ENCODE data around the gene SLC12A8. TPM values are rescaled to one million over a fixed set of nuclear protein-coding genes. Genes with fewer than 3 reads are reported as not detected.

The SLC12A8 gene
- total RNA-seq, 1 donor from 2014 or later, result 6.1 TPM

DNA sequence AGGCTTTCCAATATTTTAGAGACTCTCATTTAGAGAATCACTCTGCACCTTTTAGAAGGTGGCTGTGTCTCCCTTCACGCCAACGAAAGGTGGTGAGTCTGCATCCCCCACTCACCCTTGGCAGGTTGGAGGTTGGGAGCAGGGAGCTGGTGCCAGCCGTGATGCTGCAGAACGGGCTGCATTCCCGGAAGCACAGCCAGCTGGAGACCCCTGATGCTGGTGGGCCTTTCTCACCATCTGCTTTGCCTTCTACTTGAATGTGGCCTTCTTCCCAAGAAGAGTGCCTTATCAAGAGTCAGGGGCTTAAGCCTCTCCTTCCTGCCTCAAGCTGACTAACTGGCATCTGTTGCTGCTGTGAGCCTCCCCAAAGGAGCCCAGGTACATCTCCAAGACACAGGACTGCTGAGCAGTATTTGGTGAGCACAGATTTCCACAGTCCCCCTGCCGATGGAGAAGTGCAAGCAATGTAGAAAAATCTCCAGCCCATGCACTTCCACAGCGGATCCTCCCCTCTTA, 139.1 kb downstream of the SLC12A8 start:
- Mint-ChIP-seq H3K4me3 (ENCODE audit: unreplicated experiment) (no peak overlapping the region), H3K27ac (ENCODE audit: unreplicated experiment) (no peak overlapping the region), H3K27me3 (ENCODE audit: low read depth) (no peaks in the 10 kb centered on the region), H3K36me3 (ENCODE audit: low read depth) (no peaks in the 10 kb centered on the region), H3K4me1 (ENCODE audit: low read depth) (peaks cover 12% of the 10 kb centered on the region), H3K9me3 (ENCODE audit: low read depth) (no peaks in the 10 kb centered on the region)
- DNase-seq (ENCODE audit: low spot score), result no peak
- TF ChIP-seq, protein P1, sequence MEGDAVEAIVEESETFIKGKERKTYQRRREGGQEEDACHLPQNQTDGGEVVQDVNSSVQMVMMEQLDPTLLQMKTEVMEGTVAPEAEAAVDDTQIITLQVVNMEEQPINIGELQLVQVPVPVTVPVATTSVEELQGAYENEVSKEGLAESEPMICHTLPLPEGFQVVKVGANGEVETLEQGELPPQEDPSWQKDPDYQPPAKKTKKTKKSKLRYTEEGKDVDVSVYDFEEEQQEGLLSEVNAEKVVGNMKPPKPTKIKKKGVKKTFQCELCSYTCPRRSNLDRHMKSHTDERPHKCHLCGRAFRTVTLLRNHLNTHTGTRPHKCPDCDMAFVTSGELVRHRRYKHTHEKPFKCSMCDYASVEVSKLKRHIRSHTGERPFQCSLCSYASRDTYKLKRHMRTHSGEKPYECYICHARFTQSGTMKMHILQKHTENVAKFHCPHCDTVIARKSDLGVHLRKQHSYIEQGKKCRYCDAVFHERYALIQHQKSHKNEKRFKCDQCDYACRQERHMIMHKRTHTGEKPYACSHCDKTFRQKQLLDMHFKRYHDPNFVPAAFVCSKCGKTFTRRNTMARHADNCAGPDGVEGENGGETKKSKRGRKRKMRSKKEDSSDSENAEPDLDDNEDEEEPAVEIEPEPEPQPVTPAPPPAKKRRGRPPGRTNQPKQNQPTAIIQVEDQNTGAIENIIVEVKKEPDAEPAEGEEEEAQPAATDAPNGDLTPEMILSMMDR (IDR thresholded peaks at IDR 0.05), result no peak

DNA sequence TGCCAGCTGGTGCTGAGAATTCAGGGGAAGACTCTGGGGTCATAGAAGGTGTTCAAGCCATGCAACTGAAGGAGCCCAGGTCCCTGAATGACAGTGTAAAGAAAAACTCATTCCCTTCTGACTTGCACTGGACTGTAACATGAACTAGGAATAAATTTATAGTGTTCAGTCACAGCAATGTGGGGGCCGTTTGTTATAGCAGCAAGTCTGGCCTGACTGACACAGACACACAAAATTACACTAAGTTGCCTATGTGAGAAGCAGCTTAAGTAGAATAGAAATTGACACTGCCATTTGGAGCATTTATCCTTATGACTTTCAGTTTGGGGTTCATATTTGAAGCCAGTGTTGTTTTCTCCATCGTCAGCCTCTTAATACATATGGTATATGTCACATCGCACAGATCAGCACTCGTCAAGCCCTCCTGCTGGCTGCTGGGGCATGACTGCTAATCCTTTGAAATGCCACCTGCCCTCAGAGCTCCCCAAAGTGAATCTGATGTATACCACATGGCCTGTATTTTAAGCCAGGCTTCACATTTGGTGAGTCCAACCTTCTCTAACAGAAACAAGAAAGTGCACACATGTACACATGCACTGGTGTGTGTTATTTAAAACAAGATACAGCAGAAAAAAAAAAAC, 139.7 kb downstream of the SLC12A8 start:
- TF ChIP-seq, protein P1 (IDR thresholded peaks at IDR 0.05), result no peak
- Mint-ChIP-seq H3K4me3 (ENCODE audit: unreplicated experiment) (no peak overlapping the region), H3K27ac (ENCODE audit: unreplicated experiment) (no peak overlapping the region), H3K36me3 (ENCODE audit: low read depth) (no peaks in the 10 kb centered on the region), H3K9me3 (ENCODE audit: low read depth) (no peaks in the 10 kb centered on the region), H3K27me3 (ENCODE audit: low read depth) (no peaks in the 10 kb centered on the region), H3K4me1 (ENCODE audit: low read depth) (peaks cover 12% of the 10 kb centered on the region)
- no peak for DNase-seq (ENCODE audit: low spot score)

DNA sequence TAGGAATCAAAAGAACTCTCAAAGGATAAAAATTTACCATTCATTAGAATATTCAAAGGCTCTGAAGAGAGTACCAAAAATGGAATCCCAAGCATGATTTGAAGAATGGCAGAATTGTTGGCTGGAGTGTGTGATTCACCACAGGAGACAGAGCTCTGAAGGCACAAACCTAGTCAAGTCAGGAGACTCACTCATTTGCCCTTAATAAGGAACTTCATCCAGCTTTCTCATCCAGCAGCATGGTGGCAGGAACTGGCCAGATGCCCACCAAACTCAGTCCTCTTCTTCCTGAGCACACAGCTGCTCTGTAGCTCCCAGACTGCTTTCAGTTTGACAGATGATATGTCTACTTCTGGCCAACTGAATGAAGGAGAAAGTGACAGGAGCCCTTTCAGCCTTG, 140.2 kb downstream of the SLC12A8 start:
- H3K36me3 Mint-ChIP-seq (ENCODE audit: low read depth), result no peaks in the 10 kb centered on the region
- H3K27ac Mint-ChIP-seq (ENCODE audit: unreplicated experiment), result no peak overlapping the region
- no peak for DNase-seq (ENCODE audit: low spot score)
- H3K4me1 Mint-ChIP-seq (ENCODE audit: low read depth), result peaks cover 12% of the 10 kb centered on the region
- no peaks in the 10 kb centered on the region for H3K27me3 Mint-ChIP-seq (ENCODE audit: low read depth)
- TF ChIP-seq, protein P1 (IDR thresholded peaks at IDR 0.05), result no peak
- H3K4me3 Mint-ChIP-seq (ENCODE audit: unreplicated experiment), result no peak overlapping the region
- no peaks in the 10 kb centered on the region for H3K9me3 Mint-ChIP-seq (ENCODE audit: low read depth)

DNA sequence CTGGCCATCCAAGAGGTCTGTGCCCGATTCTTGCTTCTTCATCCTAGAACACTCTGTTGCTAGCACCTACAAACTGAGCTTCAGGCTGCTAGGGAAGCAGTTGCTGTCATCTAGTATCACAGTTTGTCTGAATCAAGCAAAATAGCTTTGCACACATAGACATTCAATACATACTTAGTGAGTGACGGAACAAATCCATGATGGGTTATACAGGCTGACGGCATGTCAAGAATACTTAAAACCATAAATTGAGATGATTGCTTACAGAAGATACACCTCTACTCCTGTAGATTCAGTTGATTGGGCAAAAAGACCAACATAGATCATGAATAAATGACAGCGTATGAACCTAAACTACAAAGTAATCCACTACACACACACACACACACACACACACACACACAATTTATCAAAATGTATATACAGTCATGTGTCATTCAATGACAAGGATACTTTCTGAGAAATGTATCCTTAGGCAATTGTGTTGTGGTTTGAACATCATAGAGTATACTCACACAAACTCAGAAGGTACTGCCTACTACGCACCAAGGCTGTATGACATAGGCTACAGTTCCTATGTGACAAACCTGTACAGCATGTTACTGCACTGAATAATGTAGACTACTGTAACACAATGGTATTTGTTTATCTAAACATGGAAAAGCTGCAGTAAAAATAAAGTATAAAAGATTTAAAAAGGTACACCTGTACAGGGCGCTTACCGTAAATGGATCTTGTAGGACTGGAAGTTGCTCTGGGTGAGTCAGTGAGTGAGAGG, 142.4 kb downstream of the SLC12A8 start:
- DNase-seq (ENCODE audit: low spot score), result no peak
- H3K4me1 Mint-ChIP-seq (ENCODE audit: low read depth), result peaks cover 17% of the 10 kb centered on the region
- H3K27ac Mint-ChIP-seq (ENCODE audit: unreplicated experiment), result no peak overlapping the region
- no peaks in the 10 kb centered on the region for H3K9me3 Mint-ChIP-seq (ENCODE audit: low read depth)
- no peaks in the 10 kb centered on the region for H3K36me3 Mint-ChIP-seq (ENCODE audit: low read depth)
- no peak overlapping the region for H3K4me3 Mint-ChIP-seq (ENCODE audit: unreplicated experiment)
- no peaks in the 10 kb centered on the region for H3K27me3 Mint-ChIP-seq (ENCODE audit: low read depth)
- TF ChIP-seq, protein P1 (IDR thresholded peaks at IDR 0.05), result no peak

DNA sequence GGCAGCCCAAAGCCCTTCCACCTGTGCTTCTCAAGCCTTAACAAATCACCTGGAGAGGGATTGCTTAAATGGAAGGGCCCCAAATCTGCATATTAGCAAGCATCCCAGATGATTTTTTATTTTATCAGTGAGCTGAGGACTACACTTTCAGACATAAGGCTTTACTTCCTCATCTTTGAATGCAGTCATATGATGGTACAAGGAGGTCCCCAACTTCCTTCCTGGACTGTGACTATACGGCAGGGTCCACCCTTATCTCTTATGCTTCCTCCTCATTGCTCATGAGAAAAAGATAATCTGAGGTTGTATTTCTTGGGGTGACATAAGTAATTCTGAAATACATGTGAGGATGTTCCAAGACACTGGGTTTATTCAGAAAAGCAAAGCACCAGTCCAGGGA, 143.1 kb downstream of the SLC12A8 start:
- no peak for DNase-seq (ENCODE audit: low spot score)
- no peaks in the 10 kb centered on the region for H3K27me3 Mint-ChIP-seq (ENCODE audit: low read depth)
- H3K4me1 Mint-ChIP-seq (ENCODE audit: low read depth), result peaks cover 17% of the 10 kb centered on the region
- TF ChIP-seq, protein P1 (IDR thresholded peaks at IDR 0.05), result no peak
- H3K9me3 Mint-ChIP-seq (ENCODE audit: low read depth), result no peaks in the 10 kb centered on the region
- H3K27ac Mint-ChIP-seq (ENCODE audit: unreplicated experiment), result no peak overlapping the region
- no peaks in the 10 kb centered on the region for H3K36me3 Mint-ChIP-seq (ENCODE audit: low read depth)
- H3K4me3 Mint-ChIP-seq (ENCODE audit: unreplicated experiment), result no peak overlapping the region
